ENCODE data around the gene DNLZ.

Gene DNLZ

GRCh38 chr9:136359774-136360718 is 3.5 kb downstream of the DNLZ start:
- no peak for TF ChIP-seq CTCF (IDR thresholded peaks at IDR 0.05; ENCODE audit: borderline replicate concordance, control extremely low read depth, extremely low read depth, insufficient read depth, missing control alignments)
- no peak for DNase-seq (ENCODE audit: low spot score)
- in situ Hi-C loops (cut with MboI; ENCODE audit: low sequenced_read_pairs, unreplicated experiment) = no loop called here

- DNase-seq (ENCODE audit: low spot score) = no peak
- TF ChIP-seq CTCF (IDR thresholded peaks at IDR 0.05; ENCODE audit: borderline replicate concordance, control extremely low read depth, extremely low read depth, insufficient read depth, missing control alignments) = no peak
- in situ Hi-C loops (cut with MboI; ENCODE audit: low sequenced_read_pairs, unreplicated experiment) = no loop called here
Measured at GRCh38 chr9:136358888-136359287, 4.7 kb downstream of the DNLZ start.

GRCh38 chr9:136358016-136358415 is 5.5 kb downstream of the DNLZ start:
- no peak for TF ChIP-seq CTCF (IDR thresholded peaks at IDR 0.05; ENCODE audit: borderline replicate concordance, control extremely low read depth, extremely low read depth, insufficient read depth, missing control alignments)
- in situ Hi-C loops (cut with MboI; ENCODE audit: low sequenced_read_pairs, unreplicated experiment) = no loop called here
- no peak for DNase-seq (ENCODE audit: low spot score)

GRCh38 chr9:136357202-136357725 is 6.3 kb downstream of the DNLZ start:
- in situ Hi-C loops (cut with MboI; ENCODE audit: low sequenced_read_pairs, unreplicated experiment) = no loop called here
- no peak for TF ChIP-seq CTCF (IDR thresholded peaks at IDR 0.05; ENCODE audit: borderline replicate concordance, control extremely low read depth, extremely low read depth, insufficient read depth, missing control alignments)

GRCh38 chr9:136355616-136356557 is 7.7 kb downstream of the DNLZ start:
- DNase-seq (ENCODE audit: low spot score) = no peak
- in situ Hi-C loops (cut with MboI; ENCODE audit: low sequenced_read_pairs, unreplicated experiment) = no loop called here
- TF ChIP-seq CTCF (IDR thresholded peaks at IDR 0.05; ENCODE audit: borderline replicate concordance, control extremely low read depth, extremely low read depth, insufficient read depth, missing control alignments) = no peak

More at GRCh38 chr9:136357202-136357725, 6.3 kb downstream of the DNLZ start:
- no peak for DNase-seq (ENCODE audit: low spot score)

GRCh38 chr9:136354592-136355085 is 8.9 kb downstream of the DNLZ start:
- DNase-seq (ENCODE audit: low spot score) = no peak
- in situ Hi-C loops (cut with MboI; ENCODE audit: low sequenced_read_pairs, unreplicated experiment) = no loop called here
- no peak for TF ChIP-seq CTCF (IDR thresholded peaks at IDR 0.05; ENCODE audit: borderline replicate concordance, control extremely low read depth, extremely low read depth, insufficient read depth, missing control alignments)
